ENCODE data around the gene COG1.

- TF ChIP-seq EZH2 (IDR thresholded peaks at IDR 0.05; ENCODE audit: low read length) (no peak), CTCF (optimal IDR thresholded peaks at IDR 0.05 in 1 of 3, IDR thresholded peaks at IDR 0.05 in 1 of 3, conservative IDR thresholded peaks at IDR 0.05 in 1 of 3; ENCODE audit: extremely low read depth in 1 of 3, insufficient read depth in 2 of 3, low read length in 3 of 3) (no peak)
Measured at GRCh38 chr17:73145641-73146040, 47.2 kb upstream of the COG1 start.
